D721Med (cell line): Measurements from ENCODE around the gene CPNE1.

Source experiments
- DNase-seq: peaks from one replicate; pipeline ENCODE4 v3.0.0; 2011; ENCODE audit warnings: low spot score; ENCODE audit not compliant: insufficient read length
- FAIRE-seq: peaks from 2 replicates; lab custom pipeline; 2011; peaks lifted over from hg19 to GRCh38; lab: Jason Lieb, UNC
- TF ChIP-seq, protein P1 (sequence below): IDR thresholded peaks from 2 replicates; pipeline ENCODE4 v1.5.1; 2012; ENCODE audit warnings: mild to moderate bottlenecking, control low read depth; ENCODE audit not compliant: insufficient read depth; ENCODE audit errors: missing control alignments

CPNE1 gene

DNA sequence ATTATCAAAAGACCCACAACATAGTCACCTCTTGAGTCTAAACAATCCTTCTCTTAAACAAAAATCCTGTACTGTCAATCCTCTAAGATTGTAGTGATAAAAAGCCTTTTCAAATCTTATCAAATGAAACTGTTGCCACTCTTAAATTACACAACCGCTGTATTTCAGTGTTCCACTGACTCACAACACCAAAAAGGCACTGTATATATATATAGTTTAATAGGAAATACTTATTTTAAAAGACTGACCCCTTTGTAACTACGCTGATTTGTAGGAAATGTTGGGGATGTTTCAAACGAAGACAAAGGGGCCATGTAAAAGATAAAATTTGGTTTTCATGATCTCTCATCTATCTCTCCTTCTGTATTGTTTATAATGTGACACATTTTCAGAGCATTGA is 14.1 kb downstream of the CPNE1 start:
- TF ChIP-seq, protein P1, sequence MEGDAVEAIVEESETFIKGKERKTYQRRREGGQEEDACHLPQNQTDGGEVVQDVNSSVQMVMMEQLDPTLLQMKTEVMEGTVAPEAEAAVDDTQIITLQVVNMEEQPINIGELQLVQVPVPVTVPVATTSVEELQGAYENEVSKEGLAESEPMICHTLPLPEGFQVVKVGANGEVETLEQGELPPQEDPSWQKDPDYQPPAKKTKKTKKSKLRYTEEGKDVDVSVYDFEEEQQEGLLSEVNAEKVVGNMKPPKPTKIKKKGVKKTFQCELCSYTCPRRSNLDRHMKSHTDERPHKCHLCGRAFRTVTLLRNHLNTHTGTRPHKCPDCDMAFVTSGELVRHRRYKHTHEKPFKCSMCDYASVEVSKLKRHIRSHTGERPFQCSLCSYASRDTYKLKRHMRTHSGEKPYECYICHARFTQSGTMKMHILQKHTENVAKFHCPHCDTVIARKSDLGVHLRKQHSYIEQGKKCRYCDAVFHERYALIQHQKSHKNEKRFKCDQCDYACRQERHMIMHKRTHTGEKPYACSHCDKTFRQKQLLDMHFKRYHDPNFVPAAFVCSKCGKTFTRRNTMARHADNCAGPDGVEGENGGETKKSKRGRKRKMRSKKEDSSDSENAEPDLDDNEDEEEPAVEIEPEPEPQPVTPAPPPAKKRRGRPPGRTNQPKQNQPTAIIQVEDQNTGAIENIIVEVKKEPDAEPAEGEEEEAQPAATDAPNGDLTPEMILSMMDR, result no peak
- no peak for FAIRE-seq
- no peak for DNase-seq

DNA sequence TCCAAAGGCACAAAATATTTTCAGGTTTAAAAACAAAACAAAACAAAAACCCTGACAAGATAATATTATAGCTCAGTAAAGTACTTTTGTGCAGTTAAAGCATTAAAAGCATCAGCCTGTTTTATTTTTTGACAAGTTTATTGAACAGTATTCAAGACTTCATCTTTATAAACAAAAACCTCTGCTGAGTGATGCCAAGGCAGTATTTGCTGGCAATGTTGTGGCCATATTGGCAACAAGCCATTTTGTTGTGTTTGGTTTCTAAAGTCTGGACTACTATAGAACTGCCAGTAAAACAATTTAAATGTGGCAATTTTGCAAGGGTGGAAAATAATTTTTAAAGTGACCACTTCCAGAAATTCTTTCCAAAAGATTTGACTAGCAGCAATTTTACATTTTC is 15.9 kb downstream of the CPNE1 start:
- FAIRE-seq (no peak), DNase-seq (no peak)
- TF ChIP-seq, protein P1, result no peak

DNA sequence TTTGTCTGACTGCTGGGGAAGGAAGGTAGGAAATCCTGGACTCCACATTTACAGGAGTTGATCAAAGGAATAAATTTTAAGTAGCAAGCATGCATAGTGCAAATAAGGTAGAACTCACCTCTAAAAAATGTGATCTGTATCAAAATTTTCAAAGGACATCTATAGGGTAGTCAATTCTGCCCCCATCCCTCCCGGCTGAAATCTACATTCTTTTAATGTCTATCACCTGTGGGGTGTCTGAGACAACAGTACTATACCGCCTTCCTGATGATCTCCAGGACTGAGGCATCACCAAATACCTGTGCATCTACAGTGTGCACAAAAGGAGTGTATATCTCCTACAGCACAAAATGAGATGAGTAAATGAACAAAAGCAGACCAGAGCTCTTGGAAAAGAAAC is 19.9 kb downstream of the CPNE1 start:
- DNase-seq, result no peak
- no peak for FAIRE-seq
- TF ChIP-seq, protein P1, result no peak

DNA sequence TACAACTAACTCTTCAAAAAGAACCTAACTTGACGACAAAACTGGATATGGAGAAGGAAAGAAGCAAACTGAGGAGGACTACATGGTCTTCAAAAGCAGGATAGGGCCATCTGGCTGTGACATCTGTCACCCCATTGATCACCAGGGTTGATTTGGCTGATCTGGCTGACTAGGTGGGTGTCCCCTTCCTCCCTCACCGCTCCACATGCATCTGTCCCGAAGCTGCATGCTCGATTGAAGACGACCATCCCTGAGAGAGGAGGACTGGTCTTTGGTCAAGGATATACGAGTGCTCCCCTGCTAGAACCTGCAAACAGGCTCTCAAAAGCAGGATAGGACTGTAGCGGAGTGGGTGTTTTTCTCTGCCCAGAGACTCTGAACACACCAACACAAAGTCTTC is 21.7 kb downstream of the CPNE1 start:
- FAIRE-seq (no peak), DNase-seq (no peak)
- TF ChIP-seq, protein P1, result no peak

DNA sequence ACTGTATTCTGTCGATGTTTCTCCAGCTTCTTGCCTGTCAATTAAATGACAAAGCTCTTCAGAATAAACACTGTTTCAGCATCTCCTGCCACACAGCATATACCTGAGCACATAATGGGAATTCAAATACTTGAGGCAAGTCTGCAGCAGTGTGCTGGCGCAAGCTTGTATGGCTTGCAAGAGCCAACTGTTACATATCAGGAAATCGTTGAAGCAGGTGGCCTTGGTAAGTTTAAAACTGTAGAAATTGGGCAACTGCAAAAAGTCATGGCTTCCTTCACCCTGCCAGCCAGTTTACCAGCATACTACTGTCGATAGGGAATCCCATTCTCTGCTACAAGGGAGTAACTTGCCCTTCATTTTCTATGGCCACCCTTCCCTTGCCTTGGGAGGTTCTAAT is 23.0 kb downstream of the CPNE1 start:
- DNase-seq, result no peak
- TF ChIP-seq, protein P1, result no peak

DNA sequence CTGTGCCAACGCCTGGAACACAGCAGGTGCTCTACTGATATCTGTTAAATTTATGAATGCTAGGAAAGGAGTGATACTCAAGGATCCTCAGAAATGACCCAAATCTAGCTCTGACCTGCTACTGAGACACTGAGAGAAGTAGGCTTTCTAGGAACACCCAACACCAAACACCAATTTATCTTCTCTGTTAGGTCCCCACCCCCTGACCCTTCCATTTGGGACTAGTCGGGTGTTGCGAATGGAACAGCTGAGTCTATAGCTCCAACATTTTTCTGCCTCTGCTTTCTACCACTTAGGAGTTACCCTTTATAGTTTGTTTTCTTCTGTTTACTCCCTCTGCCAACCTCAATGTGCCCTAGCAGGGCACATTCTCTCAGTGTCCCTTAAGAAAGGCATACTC is 24.0 kb downstream of the CPNE1 start:
- TF ChIP-seq, protein P1, result no peak
- no peak for FAIRE-seq
- DNase-seq, result no peak

More for the DNA sequence above, 23.0 kb downstream of the CPNE1 start:
- no peak for FAIRE-seq

DNA sequence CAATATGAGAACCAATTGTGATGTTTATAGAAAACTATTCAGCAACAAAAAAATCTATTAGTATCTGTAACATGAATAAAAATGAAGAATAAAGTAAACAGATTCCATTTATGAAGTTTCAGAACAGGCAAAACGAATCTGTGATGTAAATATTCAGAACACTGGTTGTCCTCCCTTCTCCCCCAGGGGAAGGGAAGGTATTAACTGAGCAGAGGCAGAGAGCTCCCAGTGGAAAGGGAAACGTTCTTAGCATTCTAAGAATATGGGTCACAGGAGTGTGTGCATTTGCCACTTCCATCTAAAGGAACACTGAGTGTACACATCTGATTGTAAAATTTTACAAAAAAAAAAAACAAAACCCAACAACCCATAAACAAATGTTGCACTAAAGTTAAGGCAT is 25.9 kb downstream of the CPNE1 start:
- DNase-seq (no peak), FAIRE-seq (no peak)
- TF ChIP-seq, protein P1, result no peak
